H9 (cell line): ENCODE results near the gene PEX7. TPM values are rescaled to one million over a fixed set of nuclear protein-coding genes. Genes with fewer than 3 reads are reported as not detected.

Experiments
- DNase-seq: peaks from one replicate; pipeline ENCODE4 v3.0.0-alpha.2; 2017
- H2AFZ ChIP-seq: one replicate; pipeline ENCODE4 v1.6.1; 2013; ENCODE audit warnings: mild to moderate bottlenecking, low read length, control low read depth, moderate library complexity
- H2AK5ac ChIP-seq: 2 replicates; pipeline ENCODE4 v1.6.1; 2013; ENCODE audit warnings: low read length, control low read depth, mixed read lengths; ENCODE audit not compliant: insufficient read length
- H2BK120ac ChIP-seq: one replicate; pipeline ENCODE4 v1.6.1; 2013; ENCODE audit warnings: low read depth, mild to moderate bottlenecking, low read length, control low read depth, inconsistent platforms; ENCODE audit not compliant: poor library complexity, severe bottlenecking
- H2BK12ac ChIP-seq: 2 replicates; pipeline ENCODE4 v1.6.1; 2013; ENCODE audit warnings: low read length, control low read depth, mixed read lengths, low read depth; ENCODE audit not compliant: insufficient read length
- H2BK15ac ChIP-seq: 2 replicates; pipeline ENCODE4 v1.6.1; 2013; ENCODE audit warnings: low read depth, low read length, control low read depth
- H2BK20ac ChIP-seq: one replicate; pipeline ENCODE4 v1.6.1; 2013; ENCODE audit warnings: low read depth, mild to moderate bottlenecking, low read length, control low read depth, inconsistent platforms; ENCODE audit not compliant: poor library complexity, severe bottlenecking
- H2BK5ac ChIP-seq: 2 replicates; pipeline ENCODE4 v1.6.1; 2013; ENCODE audit warnings: low read length, control low read depth, mixed read lengths; ENCODE audit not compliant: insufficient read length
- H3K14ac ChIP-seq: 2 replicates; pipeline ENCODE4 v1.6.1; 2013; ENCODE audit warnings: low read length, control low read depth; ENCODE audit not compliant: insufficient read depth
- H3K18ac ChIP-seq: 2 replicates; pipeline ENCODE4 v1.6.1; 2013; ENCODE audit warnings: low read depth, mild to moderate bottlenecking, mixed read lengths, low read length, control low read depth; ENCODE audit not compliant: insufficient read length
- H3K23ac ChIP-seq: 2 replicates; pipeline ENCODE4 v1.6.1; 2013; ENCODE audit warnings: low read length, control low read depth, mixed read lengths, low read depth; ENCODE audit not compliant: insufficient read length
- H3K23me2 ChIP-seq: 2 replicates; pipeline ENCODE4 v1.6.1; 2013; ENCODE audit warnings: low read depth, mild to moderate bottlenecking, mixed read lengths, low read length, control low read depth; ENCODE audit not compliant: insufficient read length, poor library complexity, severe bottlenecking
- H3K27ac ChIP-seq: 2 replicates; pipeline ENCODE4 v1.5.1; 2013; ENCODE audit warnings: low read length, control low read depth, mixed read lengths, low read depth; ENCODE audit not compliant: insufficient read length
- H3K27me3 ChIP-seq: 2 replicates; pipeline ENCODE4 v1.6.1; 2013; ENCODE audit warnings: low read length, control low read depth, inconsistent platforms; ENCODE audit not compliant: insufficient read depth
- H3K4ac ChIP-seq: 2 replicates; pipeline ENCODE4 v1.6.1; 2013; ENCODE audit warnings: low read depth, mild to moderate bottlenecking, control low read depth, inconsistent platforms, low read length, moderate library complexity
- H3K4me1 ChIP-seq: 2 replicates; pipeline ENCODE4 v1.6.1; 2013; ENCODE audit warnings: low read length, control low read depth, inconsistent platforms; ENCODE audit not compliant: insufficient read depth
- H3K4me2 ChIP-seq: 2 replicates; pipeline ENCODE4 v1.6.1; 2013; ENCODE audit warnings: low read length, control low read depth, mixed read lengths; ENCODE audit not compliant: insufficient read length, insufficient read depth
- H3K56ac ChIP-seq: 2 replicates; pipeline ENCODE4 v1.6.1; 2013; ENCODE audit warnings: low read depth, mild to moderate bottlenecking, mixed read lengths, low read length, control low read depth; ENCODE audit not compliant: insufficient read length
- H3K79me1 ChIP-seq: 2 replicates; pipeline ENCODE4 v1.6.1; 2013; ENCODE audit warnings: low read depth, mild to moderate bottlenecking, moderate library complexity, low read length, control low read depth, inconsistent platforms; ENCODE audit not compliant: insufficient read depth, poor library complexity, severe bottlenecking
- H3K79me2 ChIP-seq: 2 replicates; pipeline ENCODE4 v1.6.1; 2013; ENCODE audit warnings: low read length, control low read depth, inconsistent platforms; ENCODE audit not compliant: insufficient read depth
- H3K9ac ChIP-seq: 2 replicates; pipeline ENCODE4 v1.6.1; 2013; ENCODE audit warnings: low read length, control low read depth, mixed read lengths; ENCODE audit not compliant: insufficient read length; ENCODE audit errors: extremely low read depth
- H3K9me3 ChIP-seq: one replicate; pipeline ENCODE4 v1.6.1; 2013; ENCODE audit warnings: low read depth, low read length, inconsistent platforms; ENCODE audit not compliant: control insufficient read depth
- H3T11ph ChIP-seq: one replicate; pipeline ENCODE4 v1.6.1; 2013; ENCODE audit warnings: mild to moderate bottlenecking, low read length, control low read depth, inconsistent platforms
- H4K20me1 ChIP-seq: one replicate; pipeline ENCODE4 v1.6.1; 2013; ENCODE audit not compliant: control insufficient read depth, insufficient read length, insufficient read depth
- H4K5ac ChIP-seq: 2 replicates; pipeline ENCODE4 v1.6.1; 2013; ENCODE audit warnings: low read depth, mild to moderate bottlenecking, mixed read lengths, low read length, control low read depth; ENCODE audit not compliant: insufficient read length
- H4K8ac ChIP-seq: replicated peaks from 2 replicates; pipeline ENCODE4 v1.6.1; 2013; ENCODE audit warnings: low read length, control low read depth, mixed read lengths, low read depth; ENCODE audit not compliant: insufficient read length
- H4K91ac ChIP-seq: 2 replicates; pipeline ENCODE4 v1.6.1; 2013; ENCODE audit warnings: low read depth, mild to moderate bottlenecking, moderate library complexity, mixed read lengths, low read length, control low read depth; ENCODE audit not compliant: insufficient read length
- H3K27ac Mint-ChIP-seq, 3 experiments: 2 replicates in 2 of 3; 3 replicates in 1 of 3; pipeline ENCODE4 v1.8.0; 2020 to 2021; ENCODE audit warnings: mixed read lengths in 3 of 3, mild to moderate bottlenecking in 1 of 3, moderate library complexity in 1 of 3
- H3K27me3 Mint-ChIP-seq: 2 replicates; pipeline ENCODE4 v1.8.0; 2021; ENCODE audit warnings: low read depth, mild to moderate bottlenecking, moderate library complexity, mixed read lengths
- H3K36me3 Mint-ChIP-seq, 3 experiments: 2 replicates in 2 of 3; 3 replicates in 1 of 3; pipeline ENCODE4 v1.8.0; 2020 to 2021; ENCODE audit warnings: low read depth in 3 of 3, mixed read lengths in 3 of 3; ENCODE audit not compliant: insufficient read depth in 1 of 3
- H3K4me1 Mint-ChIP-seq, 2 experiments: 2 replicates each; pipeline ENCODE4 v1.8.0; 2020; ENCODE audit warnings: mixed read lengths in 2 of 2
- H3K4me3 Mint-ChIP-seq, 2 experiments: 2 replicates in 1 of 2; 3 replicates in 1 of 2; pipeline ENCODE4 v1.8.0; 2020 to 2021; ENCODE audit warnings: mild to moderate bottlenecking in 2 of 2, mixed read lengths in 2 of 2, moderate library complexity in 1 of 2
- H3K9me3 Mint-ChIP-seq, 2 experiments: 2 replicates in 1 of 2; 3 replicates in 1 of 2; pipeline ENCODE4 v1.8.0; 2020; ENCODE audit warnings: mild to moderate bottlenecking in 2 of 2, mixed read lengths in 2 of 2, moderate library complexity in 1 of 2
- CTCF ChIP-seq: fragments of 200-600 bp; sonication (generic); conservative IDR thresholded peaks from 3 replicates; pipeline ENCODE4 v1.8.0; 2021; ENCODE audit warnings: antibody characterized with exemption, mild to moderate bottlenecking
- WGBS: extraction: QIAGEN DNeasy Blood & Tissue Kit; methylation state at CpG from one replicate; pipeline ENCODE4 v1.1.7; 2013; ENCODE audit warnings: missing lambda C conversion rate, low lambda C conversion rate, mixed read lengths; ENCODE audit not compliant: insufficient read length; ENCODE audit errors: extremely low coverage; 5-methylcytosine and 5-hydroxymethylcytosine counted together
- total RNA-seq: library from RNA; stranded (reverse); gene quantifications from 2 replicates; pipeline ENCODE4 v1.2.1, GENCODE V29; 2021

PEX7 gene
- total RNA-seq, 1 experiment from 2014 or later = 8.4 TPM

GRCh38 chr6:136859430-136859829 lies 37.0 kb downstream of the PEX7 start:
- Histone ChIP-seq H3K4ac (no peak overlapping the region), H4K5ac (no peak overlapping the region), H3K56ac (no peak overlapping the region), H4K20me1 (no peaks in the 10 kb centered on the region), H3K14ac (no peak overlapping the region), H2BK120ac (no peak overlapping the region), H3K27me3 (no peaks in the 10 kb centered on the region), H3K79me1 (no peaks in the 10 kb centered on the region), H3K9ac (no peak overlapping the region), H4K91ac (no peak overlapping the region), H2BK5ac (no peak overlapping the region), H3K23me2 (no peaks in the 10 kb centered on the region), H3K4me2 (no peak overlapping the region), H3K18ac (no peak overlapping the region), H3K27ac (no peak overlapping the region), H2BK15ac (no peak overlapping the region), H2BK12ac (no peak overlapping the region), H2BK20ac (no peak overlapping the region), H3K79me2 (no peaks in the 10 kb centered on the region), H2AK5ac (no peak overlapping the region), H3T11ph (no peak overlapping the region), H4K8ac (no peak overlapping the region), H3K9me3 (no peaks in the 10 kb centered on the region), H3K23ac (no peak overlapping the region), H3K4me1 (no peaks in the 10 kb centered on the region), H2AFZ (no peak overlapping the region)
- no peaks in the 10 kb centered on the region for H3K4me1 Mint-ChIP-seq
- WGBS = no CpG with 5 or more reads among the region's 5 CpGs
- H3K4me3 Mint-ChIP-seq = no peak overlapping the region
- peaks cover 0 to 5% (median 0%) of the 10 kb centered on the region in 3 experiments; a peak in 4 of 7 replicates for H3K36me3 Mint-ChIP-seq
- no peak for DNase-seq
- TF ChIP-seq CTCF = no peak
- no peaks in the 10 kb centered on the region for H3K27me3 Mint-ChIP-seq
- H3K27ac Mint-ChIP-seq = no peak overlapping the region
- no peaks in the 10 kb centered on the region for H3K9me3 Mint-ChIP-seq
